CD4-positive, alpha-beta T cell treated with Interleukin-17A for 1 hour (primary cell): ENCODE results near the gene ACADS.

Source experiments
- DNase-seq: peaks from one replicate; pipeline ENCODE4 v3.0.0-alpha.2; 2020

The ACADS gene, protein sequence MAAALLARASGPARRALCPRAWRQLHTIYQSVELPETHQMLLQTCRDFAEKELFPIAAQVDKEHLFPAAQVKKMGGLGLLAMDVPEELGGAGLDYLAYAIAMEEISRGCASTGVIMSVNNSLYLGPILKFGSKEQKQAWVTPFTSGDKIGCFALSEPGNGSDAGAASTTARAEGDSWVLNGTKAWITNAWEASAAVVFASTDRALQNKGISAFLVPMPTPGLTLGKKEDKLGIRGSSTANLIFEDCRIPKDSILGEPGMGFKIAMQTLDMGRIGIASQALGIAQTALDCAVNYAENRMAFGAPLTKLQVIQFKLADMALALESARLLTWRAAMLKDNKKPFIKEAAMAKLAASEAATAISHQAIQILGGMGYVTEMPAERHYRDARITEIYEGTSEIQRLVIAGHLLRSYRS

DNA sequence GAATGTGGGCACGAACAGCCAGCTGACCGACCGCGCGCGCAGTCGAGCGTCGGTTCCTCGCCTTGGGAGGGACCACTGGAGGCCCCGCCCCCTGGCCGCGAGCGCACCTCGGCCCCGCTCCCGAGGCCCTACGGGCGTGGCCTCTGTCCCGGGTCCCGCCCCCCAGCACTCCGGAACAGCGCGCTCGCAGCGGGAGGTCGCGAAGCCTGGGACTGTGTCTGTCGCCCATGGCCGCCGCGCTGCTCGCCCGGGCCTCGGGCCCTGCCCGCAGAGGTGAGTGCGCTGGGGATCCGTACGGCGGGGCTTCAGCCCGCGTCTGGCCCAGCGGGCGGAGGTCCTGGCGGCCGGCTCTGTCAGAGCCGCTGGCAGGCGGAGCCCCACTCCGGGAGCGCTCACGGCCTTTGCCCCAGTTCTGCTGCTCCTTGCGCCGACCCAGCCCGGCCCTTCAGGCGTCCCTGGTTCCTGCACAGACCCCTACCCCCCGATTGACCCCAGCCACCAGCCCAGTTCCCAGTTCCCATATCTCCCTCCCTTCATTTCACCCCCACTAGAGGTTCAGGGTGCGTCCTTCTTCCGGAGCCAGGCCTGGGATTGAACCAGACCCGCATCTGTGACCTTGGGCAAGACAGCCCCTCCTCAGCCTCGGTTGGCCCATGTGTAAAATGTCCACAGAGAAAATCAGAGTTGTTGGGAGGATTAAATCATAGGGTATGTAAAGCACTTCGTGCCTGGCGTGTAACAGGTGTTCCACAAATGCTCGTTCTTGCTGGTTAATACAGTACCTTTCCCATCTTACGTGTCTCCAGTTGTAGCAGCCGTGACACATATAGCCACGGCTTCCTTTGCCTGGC is at the start of gene ACADS:
TSS of gene ACADS (plus strand) at position 168 of the 851 bp plus-strand sequence. CDS start at position 228, 60 bp downstream.
- peak; percentile 89 for DNase-seq

DNA sequence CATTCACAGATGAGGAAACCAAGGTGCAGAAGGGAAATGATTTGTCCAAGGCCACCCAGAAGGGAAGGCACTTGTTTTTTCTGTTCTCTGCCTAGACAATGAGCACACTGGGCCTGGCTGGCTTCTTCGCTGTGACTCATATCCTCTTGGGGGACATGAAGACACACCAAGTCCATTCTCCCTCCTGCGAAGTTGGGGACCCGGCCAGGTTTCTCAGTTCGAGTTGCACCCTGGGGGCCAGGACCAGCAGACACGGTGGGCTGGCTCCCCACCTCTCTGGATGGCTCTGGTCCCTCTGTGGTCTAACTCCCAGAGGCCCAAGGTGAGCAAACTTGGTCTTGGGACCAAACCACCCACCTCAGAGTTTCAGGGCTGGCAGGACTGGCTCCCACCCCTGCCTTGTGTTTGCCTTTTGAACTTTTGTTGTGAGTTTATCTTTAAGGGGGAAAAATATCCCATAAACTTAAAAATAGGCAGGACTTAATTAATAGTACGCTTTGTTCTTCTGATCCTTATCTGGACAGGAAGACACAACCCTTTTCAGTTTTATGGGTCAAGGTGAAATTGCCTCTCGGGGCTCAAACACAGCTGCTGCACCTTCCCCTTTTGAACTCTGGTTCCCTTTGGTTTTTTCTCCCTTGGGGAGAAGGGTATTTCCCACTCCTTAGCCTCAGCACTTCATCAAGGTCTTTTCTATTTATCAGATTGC is 47.7 kb upstream of the ACADS start:
- DNase-seq: no peak

DNA sequence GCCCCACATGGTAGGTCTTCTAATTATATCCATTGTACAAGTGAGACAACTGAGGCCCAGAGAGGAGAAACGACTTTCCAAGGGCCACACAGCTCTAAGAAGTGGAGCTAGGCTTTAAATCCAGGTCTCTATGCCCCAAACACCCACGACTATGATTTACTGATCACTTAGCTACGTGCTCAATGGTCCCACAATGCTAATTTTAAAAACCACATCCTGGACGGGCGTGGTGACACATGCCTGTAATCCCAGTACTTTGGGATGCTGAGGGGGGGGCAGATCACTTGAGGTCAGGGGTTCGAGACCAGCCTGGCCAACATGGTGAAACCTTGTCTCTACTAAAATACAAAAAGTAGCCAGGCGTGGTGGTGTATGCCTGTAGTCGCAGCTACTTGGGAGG is 47.1 kb upstream of the ACADS start:
- DNase-seq: no peak

DNA sequence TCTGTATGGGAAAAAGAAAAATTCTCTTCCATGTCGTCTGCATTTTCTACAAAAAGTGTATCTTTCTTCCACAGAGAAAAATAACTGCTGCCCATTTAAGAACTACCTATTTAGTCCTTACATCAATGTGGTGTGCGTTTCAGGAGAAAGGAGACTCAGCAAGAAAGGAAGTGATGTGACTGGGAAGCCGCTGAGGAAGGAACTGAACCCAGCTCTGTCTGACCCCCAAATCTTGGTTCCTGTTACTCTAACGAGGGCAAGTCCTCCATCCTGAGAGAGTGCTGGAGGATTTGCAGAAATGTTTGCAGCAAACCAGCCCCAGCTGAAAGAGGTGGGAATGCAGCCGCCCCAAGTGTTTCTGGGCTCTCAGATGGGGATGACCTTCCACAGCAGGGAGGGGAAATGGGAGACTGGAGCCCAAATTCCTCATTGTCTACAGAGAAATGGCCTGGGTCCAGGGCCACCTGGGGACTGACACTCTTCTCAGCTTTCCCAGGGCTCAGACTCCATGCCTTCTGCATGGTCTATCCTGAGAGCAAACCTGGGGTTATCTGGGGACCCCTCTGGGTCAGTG is 45.4 kb upstream of the ACADS start:
- DNase-seq: no peak

DNA sequence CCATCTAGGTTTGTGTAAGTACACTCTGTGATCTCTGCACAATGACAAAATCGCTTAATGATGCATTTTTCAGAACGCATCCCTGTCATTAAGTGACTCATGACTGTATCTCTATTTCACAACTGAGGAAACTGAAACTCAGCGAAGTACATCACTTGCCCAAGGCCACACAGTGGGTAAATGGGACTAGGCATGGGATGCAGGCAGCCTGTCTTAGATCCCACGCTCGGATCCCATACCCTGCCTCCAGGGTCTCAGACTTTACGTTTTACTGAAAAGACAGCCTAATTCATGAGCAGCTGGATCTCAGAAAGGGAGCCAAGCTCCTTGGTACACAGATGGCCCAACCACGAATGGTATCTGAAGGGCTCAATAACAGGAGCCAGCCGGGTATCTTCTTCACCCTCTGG is 41.1 kb upstream of the ACADS start:
- no peak for DNase-seq

DNA sequence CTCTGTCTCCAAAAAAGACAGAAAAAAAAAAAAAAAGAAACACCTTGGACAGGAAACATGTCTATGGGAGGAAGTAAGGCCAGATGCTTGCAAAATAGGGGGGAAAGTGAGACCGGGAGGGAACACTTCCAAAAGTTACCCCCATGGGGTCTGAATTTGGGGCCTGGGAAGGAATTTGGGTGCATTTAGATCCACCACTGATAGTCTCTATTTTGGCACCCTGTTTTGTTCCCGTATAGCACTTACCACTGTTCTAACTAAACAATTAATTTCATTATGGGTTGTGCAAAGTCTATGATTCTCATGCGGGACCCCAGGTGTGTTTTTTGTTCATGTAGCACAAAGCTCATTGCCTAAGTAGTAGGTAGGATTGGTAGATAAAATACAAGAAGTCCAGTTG is 40.1 kb upstream of the ACADS start:
- no peak for DNase-seq

DNA sequence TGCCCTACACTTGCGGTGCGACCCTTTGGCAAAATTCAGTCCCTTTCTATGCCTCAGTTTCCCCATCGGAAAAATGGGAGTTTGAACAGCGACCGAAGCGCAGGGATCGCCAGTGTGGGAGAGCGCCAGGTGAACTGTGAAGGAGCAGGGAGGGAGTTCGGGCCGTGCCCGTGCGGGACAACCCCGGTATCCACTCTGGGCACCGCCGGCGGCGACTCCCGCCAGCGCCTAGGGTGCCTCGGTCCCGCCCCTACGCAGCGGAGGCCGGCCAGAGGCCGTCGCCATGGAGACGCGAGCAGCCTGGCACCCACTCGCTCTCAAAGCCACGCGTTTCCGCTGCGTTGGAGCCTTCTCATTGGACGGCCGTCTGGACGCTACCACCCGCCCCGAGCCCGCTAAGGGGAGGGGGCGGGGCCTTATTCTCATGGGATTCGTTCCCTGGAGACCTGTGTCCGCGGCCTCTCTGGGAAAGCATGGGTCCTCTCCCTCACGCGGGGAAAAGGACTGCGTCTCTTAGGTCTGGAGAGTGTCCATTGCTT is 39.4 kb upstream of the ACADS start:
- peak; percentile 97 for DNase-seq

DNA sequence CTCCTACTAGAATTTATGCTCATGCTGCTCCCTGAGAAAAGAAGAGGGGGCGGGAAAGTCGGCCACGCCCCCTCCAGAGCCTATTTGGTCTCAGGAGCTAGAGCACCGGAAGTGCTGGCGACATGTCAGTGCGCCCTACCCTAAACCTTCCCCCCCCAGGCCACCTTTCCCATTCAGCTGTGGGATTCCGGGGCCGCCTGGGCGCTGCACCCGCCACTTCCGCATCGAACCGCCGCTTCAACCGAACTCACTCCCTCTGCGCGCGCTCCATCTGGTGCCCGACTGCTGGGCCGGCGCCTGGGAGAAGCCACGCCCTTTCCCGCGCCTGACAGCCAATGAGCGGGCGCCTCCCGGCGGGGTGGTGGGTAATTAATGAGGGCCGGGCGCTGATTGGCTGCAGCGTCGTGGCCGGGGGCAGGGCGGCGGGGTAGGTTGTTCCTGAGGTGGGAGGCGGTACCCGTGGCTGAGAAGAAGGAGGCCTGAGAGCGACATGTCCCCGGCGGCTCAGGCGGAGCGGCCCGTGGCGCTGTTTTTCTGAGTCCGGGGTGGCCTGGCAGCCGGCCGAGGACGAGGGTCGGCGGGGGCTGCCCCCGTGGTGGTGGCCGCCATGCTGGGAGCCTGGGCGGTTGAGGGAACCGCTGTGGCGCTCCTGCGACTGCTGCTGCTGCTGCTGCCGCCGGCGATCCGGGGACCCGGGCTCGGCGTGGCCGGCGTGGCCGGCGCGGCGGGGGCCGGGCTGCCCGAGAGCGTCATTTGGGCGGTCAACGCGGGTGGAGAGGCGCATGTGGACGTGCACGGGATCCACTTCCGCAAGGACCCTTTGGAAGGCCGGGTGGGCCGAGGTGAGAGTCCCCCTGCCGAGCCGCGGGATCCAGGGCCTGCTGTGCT is 38.7 kb upstream of the ACADS start, which contains the start of gene MLEC:
TSS of gene MLEC (plus strand) at position 460 of the 888 bp plus-strand sequence. CDS start at position 608, 148 bp downstream.
- DNase-seq: peak; percentile 99

DNA sequence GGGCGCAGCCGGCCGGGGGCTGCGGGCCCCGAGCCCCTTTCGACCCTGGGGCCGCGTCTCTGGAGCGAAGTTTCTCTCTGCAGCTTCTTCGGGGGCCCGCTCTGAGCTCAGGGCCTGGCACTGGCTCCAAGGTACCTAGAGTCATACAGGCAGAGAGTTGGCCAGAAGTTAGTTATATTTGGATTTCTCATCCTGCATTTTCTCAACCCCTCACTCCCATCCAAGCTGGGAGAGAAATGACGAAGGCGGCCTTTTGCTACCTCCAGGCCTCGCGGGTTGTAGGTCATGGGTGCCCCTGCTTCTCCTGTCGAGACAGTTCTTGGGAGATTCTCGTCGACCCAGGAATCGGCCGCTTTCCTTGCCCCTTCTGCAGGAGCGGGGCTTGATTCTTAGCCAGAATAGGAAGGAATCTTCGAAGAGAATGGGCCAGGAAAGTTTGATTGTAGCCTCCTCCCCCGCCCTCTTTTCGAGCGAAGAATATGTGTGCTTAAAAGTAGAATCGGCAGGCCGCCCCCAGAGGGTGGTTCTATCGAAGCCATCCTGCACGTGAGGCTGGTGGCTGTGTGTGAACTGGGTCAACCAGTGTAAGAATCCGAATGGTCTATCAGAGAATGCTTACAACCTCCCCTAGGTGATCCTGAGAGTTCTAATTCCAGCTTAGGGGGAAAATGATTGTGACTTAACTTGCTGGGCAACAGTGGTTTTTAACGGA is 37.9 kb upstream of the ACADS start:
- DNase-seq: peak; percentile 41

DNA sequence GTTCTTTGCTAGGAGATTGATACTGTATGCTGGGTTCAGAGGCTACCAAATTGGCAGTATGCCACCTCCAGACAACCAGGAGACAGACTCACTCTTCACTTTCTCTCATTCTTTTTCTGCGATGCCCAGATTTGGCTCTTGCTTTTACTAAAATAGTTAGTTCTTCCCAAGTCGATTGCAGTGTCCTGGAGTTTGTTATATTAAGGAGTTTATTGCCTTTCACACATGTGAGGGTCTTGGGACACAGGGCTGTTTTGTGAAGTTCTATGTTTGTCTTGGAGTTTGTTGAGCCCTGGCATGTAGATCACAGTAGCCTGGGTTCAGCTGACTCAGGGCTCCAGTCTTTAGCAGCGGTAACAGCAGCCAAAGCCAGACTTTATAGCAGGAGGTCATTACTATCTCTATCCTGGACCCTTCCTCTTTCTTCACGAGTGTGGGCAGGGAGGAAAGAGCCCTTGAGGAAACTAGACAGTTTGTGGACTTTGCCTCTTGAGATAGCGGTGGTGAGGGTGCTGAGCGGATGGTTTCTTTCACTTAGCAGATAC is 37.0 kb upstream of the ACADS start:
- no peak for DNase-seq

DNA sequence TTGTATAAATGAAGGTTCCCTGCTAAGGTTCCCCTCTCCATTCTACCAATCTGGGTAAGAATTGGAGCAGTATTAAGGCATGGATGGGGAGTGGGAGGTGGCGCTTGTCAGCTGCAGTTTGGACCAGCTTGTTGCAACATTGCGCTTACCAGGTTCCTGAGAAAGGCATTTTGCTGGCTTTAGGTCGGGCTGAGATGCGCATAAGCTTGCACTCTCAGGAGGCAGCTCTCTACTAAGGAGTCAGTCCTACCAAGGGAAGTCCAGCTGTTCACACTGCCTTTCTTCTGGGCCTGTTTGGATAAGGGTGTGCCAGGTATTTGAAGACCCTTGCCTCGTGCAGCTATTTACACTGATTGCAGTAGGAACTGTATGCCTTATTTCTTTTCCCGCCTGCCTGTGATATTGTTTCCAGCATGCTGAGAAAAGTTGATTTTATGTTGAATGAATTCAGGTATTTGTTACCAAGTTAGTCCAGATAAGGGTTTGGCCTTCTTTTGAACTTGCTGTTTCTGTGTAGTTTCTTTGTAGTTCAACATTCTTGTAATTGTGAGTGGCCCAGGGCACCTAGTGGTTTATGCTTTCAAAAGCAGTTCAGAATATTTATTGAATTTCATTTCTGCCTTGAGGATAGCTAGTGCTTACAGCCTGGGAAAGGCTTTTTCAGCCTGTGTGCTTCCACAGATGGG is 36.1 kb upstream of the ACADS start:
- no peak for DNase-seq

DNA sequence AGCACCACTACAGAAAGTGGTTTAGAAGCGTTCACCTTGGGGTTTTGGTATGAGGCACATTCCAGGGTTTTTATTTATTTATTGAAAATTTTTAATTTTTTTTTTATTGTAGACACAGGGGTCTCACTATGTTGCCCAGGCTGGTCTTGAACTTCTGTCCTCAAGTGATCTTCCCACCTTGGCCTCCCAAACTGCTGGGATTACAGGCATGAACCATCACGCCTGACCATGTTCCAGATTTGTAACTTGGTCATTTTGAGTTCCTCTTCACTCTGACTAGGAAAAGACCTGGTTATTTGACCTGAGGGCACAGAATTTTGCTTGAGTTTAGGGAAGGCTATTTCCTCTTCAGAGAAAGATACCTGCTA is 35.6 kb upstream of the ACADS start:
- no peak for DNase-seq

DNA sequence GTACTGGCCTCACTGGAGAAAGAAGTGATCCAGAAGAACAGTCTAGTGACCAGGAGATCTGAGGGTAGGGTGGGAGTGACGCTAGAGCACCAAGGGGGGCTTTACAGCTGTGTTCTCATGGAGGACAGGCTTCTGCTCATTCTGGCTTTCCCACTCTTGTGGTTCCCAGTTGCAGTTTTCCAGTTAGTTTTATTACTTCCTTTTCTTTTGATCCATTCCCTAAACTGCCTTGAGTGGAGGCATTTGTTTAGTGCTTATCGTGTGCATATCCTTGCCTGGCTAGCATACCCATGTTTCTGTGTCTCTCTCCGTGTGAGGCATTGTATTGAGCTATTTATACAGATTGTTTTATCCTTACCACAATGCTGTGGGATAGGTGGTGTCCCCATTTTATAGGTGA is 34.6 kb upstream of the ACADS start:
- no peak for DNase-seq

DNA sequence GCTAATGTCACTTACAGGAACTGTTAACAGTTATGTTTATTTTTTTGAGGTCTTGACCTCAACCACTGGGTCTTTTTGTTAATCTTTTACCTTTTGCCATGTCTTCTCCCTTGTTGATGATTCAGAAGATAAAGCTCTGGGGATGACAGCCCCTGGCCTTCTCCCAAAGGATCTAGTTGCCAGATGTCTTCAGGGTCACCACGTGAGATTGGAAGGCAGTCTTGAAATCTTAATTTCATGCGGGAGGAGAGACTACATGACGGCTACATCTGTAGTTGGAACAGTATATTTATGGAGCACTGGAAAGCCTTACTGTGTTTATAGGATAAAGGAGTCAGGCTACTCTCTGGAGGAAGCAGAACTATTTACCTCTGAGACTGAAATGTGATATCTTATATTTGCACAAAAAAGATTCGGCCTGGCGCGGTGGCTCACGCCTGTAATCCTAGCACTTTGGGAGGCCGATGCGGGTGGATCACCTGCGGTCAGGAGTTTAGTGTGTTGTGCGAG is 33.0 kb upstream of the ACADS start:
- DNase-seq: no peak

DNA sequence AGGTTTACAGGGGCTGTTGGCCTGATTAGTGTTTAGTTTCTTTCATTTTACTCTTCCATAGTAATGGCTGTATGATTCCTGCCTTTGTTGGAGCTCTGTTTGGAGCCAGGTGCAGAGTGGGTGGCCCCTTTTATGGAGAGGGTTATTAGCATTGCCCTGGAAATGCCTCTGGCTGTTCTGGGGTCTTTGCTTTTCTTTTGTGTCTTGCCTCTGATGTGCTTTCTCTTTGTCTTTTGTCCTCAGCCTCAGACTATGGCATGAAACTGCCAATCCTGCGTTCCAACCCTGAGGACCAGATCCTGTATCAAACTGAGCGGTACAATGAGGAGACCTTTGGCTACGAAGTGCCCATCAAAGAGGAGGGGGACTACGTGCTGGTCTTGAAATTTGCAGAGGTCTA is 31.8 kb upstream of the ACADS start:
- no peak for DNase-seq

DNA sequence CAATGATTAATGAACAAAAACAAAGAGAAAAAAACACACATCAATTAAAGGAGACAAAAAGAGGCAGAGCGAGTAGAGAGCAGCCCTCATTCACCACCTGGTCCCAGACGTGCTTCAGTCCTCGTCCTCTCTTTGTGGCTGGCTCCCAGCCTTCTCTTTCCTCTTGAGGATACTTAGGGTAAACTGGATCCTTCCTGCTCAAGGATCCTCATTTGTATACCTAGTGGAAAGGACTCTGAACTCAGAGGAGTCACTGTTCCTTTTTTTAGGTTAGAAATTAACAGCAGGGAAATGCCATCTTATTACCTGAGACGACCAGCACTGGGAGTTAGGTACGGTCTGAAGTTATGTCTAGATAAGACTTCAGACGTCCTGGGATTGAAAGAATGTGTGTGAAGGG is 29.0 kb upstream of the ACADS start:
- no peak for DNase-seq

DNA sequence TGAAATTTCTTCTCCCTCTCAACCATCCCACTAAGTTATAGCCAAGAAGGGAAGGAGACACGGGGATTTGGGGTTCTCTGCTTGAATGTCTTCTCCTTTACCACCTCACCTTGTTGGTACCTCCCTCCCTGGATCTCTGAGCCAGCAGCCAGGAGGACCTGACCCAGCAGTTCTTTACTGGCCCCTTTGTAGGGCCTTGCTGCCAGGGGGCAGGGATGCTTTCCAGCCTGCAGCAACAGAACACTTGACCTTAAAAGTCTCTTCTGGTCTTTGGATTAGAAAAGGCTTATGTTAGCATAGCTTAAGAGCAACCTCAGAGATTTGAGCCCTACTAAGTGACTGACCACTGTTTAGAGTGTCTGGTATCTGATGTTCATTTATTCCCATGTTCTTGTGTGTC is 28.3 kb upstream of the ACADS start:
- no peak for DNase-seq

DNA sequence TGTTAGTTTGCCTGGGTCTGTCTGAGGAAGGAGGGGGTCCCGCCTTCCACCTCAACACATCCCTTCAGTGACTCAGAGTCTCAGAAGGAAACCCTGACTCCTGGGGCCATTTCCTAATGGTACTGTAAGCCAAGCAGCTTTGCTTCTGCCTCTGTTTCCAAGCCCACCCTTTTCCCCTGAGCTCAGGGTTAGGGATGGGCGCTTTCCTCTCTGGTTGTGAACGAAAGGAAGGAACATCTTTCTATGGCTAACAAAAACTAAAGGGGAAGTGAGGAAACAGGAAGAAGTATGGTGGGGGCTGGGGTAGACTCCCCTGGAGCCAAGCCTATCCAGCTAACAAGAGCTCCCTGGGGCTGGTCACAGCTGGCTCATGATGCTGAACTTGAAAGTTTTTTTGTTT is 27.0 kb upstream of the ACADS start:
- no peak for DNase-seq

DNA sequence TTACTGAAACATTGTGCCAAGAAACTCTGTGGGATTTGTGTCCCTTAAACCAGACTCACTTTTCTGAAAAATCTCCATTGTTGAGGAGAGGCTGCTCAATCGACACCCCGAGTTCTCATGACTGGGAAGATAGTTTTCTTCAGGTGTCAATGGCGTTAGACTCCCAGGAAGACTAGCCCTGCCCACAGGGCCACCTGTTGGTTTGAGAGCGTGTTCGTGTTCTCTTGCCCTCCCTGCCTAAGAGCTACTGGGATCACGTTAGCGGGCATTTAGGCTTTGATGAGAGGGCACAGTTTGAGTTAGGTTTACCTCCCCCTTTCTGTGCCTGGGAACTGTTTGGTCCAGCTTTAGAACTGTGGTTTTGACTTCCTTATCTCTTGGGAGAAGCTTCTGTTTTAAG is 26.1 kb upstream of the ACADS start:
- no peak for DNase-seq

DNA sequence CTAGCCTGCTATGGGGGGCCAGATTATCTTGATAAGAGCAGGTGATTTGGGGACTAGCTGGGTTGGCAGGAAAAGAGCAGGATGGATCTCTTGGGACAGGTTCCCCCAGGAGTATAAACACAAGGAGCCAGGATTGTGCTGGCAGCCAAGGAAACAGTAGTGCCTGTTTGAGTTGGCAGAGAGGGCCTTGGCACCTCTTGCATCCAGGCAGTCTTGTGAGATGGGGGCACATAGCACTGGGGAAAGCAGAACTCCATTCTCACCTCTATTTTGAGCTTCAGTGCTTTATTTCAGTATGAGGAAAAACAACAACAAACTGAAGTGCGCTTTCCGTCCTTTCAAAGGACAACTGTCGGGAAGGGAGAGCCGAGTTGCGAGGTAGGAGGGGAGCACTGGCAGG is 24.7 kb upstream of the ACADS start:
- DNase-seq: no peak
